Transverse colon (tissue), 3 donors: ENCODE results near the gene KRTAP5-10.

Source experiments
- EP300 ChIP-seq: sonication (generic); formaldehyde crosslinking; IDR thresholded peaks from one replicate; pipeline ENCODE4 v1.6.1; 2017; ENCODE audit warnings: antibody characterized with exemption, low read depth
- POLR2A ChIP-seq: fragments of 450-650 bp; IDR thresholded peaks from one replicate; pipeline ENCODE4 v1.6.1; 2016; ENCODE audit warnings: antibody characterized with exemption, mild to moderate bottlenecking, moderate library complexity
- POLR2AphosphoS5 ChIP-seq, 3 donors: sonication (generic); formaldehyde crosslinking; IDR thresholded peaks; one replicate each; pipeline ENCODE4 v1.6.1; 2016; ENCODE audit warnings: antibody characterized with exemption in 3 of 3

DNA sequence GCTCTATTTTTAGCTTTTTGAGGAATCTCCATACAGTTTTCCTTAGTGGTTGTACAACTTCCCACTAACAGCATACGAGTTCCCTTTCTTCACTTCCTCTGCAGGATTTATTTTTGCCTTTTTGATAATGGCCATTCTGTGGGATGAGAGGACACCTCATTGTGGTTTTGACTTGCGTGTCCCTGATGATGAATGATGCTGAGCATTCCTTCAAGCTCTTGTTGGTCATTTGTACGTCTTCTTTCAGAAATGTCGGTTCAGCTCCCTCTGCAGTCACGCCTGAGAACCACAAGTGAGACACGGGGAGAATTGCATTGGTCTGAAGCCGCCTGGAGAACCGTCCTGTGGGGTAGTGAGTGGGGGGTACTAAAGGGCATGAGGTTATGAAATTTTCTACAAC lies 2.0 kb upstream of the KRTAP5-10 start:
- TF ChIP-seq EP300 (no peak), POLR2AphosphoS5 (IDR thresholded peaks at IDR 0.05) (no peak), POLR2A (no peak)
